Activated T-cell treated with anti-CD3 and anti-CD28 coated beads, Interleukin-2, amount 50 U/mL, for 48 hours (primary cell): ENCODE results near the gene CHMP1B.
A peak's percentile ranks its signal among the peaks of the same experiment; 100 is the strongest.

Experiments
- DNase-seq, 2 experiments: peaks; one replicate each; pipeline ENCODE4 v3.0.0-alpha.2; 2020

CHMP1B gene, protein sequence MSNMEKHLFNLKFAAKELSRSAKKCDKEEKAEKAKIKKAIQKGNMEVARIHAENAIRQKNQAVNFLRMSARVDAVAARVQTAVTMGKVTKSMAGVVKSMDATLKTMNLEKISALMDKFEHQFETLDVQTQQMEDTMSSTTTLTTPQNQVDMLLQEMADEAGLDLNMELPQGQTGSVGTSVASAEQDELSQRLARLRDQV

DNA sequence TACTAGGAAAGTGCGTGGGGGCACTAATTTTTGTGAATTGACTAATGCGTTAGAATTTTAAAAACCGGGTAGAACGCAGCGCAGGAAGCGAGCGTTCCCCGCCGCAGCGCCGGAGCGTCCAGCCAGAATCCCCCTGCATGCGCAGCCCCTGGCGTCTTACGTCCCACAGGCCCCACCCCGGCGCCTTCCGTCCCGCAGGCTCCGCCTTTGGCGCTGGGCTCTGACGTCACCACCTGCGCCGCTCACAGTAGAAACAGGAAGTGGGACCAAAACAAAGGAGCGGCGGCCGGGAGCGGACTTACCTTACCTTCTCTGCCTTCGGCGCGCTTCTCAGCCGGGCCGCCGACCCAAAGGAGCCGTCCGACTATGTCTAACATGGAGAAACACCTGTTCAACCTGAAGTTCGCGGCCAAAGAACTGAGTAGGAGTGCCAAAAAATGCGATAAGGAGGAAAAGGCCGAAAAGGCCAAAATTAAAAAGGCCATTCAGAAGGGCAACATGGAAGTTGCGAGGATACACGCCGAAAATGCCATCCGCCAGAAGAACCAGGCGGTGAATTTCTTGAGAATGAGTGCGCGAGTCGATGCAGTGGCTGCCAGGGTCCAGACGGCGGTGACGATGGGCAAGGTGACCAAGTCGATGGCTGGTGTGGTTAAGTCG lies at the start of gene CHMP1B:
Gene CHMP1B, plus strand, starts transcription at position 268 of the 660 bp plus-strand sequence. Its CDS starts 99 bp downstream, at position 367.
- peak; percentile 98 for DNase-seq

DNA sequence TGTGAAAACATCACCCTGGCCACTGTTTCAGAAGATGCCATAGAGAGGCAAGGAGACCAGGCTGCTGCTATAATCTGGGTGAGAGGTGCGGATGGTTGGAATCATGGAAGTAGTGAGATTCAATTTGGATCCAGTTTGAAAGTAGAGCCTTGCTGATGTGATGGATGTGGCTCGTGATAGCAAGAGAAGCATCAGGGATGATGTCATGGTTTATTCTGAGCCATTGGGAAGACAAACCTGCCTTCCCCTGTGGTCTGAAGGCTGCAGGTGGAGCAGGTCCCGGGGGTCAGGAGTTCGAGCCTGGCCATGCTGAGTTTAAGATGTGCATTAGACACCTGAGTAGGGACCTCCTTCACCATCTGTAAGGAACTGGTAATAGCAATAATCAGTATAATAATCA lies 49.6 kb upstream of the CHMP1B start:
- DNase-seq: no peak

DNA sequence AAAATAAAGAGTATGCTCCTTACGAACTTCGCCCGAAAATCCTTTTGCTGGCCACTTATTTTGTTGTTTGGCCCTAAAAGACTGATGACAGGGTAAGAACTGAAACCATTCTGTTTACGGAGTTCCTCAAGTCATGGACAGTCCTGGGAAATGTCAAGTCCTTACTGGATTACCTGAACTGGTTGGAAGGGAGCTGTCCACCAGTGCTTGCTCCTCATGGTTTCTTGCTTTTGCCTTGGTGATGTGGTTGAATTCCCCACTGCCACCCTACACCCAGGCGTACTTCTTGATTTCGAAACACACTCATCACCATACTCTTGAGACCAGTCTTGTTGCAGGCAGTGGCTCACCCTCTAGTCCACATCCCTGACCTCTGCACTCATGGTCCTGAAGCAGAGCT lies 49.1 kb upstream of the CHMP1B start:
- DNase-seq: no peak

DNA sequence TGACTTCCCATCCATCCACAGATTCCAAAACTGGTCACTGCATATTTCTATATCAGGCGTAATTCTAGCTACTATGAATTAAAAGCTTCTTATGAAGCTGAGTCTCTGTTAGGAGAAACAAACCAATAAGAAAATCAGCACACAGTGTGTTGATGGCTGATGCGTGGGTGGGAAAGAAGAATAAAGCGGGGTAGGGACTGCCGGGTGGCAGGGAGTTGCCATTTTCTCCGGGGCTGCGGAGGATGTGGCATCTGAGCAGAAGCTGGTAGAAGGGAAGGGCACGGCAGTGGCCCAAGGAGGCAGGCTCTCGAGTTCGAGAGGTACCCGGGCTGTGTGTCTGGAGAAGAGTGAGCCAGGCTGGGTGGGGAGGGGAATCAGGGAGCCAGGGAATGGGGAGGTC lies 48.6 kb upstream of the CHMP1B start:
- DNase-seq: no peak

DNA sequence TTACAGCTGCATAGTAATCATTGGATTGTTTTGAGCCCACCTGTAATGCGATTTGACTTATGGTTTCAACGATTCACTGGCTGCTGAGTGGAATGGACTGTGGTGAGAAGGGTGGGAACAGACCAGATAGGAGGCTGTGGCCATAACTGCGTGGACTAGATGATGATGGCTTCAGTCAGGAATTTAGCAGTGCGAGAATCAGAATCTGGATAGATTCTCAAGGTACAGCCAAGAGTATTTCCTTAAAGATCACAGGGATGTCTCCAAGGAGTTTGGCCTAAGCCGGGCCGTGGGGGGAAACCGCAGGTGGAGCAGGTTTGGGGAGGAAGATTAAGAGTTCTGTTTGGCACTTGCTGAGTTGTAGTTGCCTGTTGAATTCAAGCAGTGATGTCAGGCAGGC lies 44.0 kb upstream of the CHMP1B start:
- DNase-seq: no peak

DNA sequence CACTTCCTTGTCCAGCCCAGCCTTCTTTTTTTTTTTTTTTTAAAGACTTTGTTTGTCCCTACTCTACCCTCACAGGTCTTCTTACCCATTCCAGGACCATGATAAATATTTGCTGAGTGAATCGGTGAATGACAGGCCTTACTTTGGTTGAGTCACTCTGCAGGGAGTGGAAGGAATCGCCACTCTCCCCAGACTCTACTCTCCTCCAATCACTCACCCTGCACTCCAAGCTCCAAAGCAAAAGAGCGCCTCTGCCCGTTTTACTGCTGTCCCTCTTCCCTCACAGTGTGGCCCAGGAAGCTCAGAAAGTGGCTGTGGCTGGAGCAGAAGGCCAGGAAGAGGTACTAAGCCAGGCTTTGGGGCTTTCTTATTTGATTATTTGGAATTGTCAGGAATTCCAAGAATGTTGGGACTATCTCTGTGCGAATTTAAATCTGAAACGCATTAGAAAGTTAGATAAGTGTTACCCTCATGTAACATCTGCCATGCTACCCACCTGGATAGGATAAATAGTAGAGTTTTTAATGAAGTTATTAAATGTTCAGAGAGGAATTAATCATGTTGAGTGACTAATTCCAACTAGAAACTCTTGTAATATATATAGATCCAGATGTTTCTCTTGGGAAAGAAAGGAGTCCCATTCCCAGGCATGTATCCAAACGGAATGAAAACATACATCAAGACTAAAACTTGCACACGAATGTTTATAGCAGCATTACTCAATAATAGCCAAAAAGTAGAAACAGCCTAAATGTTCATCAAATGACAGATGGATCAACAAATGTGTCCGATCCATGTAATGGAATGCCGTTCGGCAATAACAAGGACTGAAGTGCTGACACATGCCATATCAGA lies 43.0 kb upstream of the CHMP1B start:
- no peak for DNase-seq

DNA sequence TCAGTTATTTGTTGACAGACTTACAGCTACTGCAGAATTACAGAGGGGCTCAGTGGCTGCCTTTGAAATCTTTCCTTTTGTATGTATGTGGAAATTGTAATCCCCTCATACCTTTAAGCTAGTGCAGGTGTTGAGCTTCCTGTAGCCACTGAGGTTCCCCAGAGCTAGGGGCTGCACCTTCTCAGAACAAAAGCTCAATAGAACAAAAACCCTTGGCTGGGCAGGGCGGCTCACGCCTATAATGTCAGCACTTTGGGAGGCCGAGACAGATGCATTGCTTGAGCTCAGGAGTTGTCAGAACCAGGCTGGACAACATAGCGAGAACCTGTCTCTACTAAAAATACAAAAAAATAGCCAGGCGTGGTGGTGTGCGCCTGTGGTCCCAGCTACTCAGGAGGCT lies 41.3 kb upstream of the CHMP1B start:
- DNase-seq: no peak

DNA sequence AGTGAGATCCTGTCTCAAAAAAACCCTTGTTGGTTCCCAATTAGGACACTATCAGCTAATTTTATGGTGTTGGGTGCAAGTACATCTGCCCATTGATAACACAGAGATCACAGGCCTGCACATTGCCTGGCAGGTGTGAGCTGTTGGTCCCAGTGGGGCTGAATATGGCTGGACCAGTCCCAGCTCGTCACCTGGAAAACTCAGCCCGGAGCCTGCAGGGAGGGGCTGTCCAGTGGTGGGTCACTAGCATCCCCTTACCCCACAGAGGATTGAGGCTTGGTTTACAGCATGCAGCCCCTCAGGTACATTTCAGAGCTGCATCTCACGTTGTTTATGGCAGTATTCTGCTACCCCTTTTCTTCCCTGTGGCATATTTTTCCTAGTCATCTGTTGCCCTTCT lies 40.8 kb upstream of the CHMP1B start:
- DNase-seq: no peak

DNA sequence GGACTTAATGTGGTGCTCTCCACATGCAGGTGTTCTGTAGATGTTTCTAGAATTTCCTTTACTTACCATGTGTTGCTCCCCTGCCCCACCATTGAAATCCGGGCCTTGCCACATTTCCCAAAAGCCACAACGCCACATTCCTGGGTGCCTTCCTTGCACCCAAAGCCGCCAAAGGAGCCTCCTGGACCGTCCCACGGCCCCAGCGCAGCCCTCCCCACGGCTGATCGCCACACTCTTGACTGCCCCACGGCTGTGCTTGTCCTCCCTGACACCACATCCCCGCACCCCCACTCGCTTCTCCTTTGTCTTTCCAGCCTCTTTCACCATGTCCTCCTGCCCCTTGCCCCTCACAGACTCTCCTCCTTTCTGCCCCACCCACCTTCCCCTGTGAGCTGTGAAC lies 40.2 kb upstream of the CHMP1B start:
- no peak for DNase-seq

DNA sequence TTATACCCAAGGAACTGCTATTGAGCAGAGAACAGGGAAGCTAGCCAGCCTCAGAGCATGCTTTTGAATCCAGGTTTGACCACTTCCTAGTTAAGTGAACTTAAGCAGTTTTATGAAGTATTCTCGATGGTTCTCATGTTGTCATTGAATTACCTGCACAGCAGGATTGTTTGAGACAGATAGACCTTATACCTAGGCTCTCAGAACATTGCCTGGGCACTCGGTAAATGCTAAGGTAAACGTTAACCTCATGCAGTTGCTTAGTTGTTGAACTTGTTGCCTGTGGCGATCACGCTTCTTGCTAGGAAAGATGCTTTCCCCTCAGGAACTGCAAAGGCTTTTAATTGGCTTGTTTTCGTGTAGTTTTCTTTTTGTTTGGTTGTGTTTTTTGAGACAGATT lies 34.0 kb upstream of the CHMP1B start:
- no peak for DNase-seq

DNA sequence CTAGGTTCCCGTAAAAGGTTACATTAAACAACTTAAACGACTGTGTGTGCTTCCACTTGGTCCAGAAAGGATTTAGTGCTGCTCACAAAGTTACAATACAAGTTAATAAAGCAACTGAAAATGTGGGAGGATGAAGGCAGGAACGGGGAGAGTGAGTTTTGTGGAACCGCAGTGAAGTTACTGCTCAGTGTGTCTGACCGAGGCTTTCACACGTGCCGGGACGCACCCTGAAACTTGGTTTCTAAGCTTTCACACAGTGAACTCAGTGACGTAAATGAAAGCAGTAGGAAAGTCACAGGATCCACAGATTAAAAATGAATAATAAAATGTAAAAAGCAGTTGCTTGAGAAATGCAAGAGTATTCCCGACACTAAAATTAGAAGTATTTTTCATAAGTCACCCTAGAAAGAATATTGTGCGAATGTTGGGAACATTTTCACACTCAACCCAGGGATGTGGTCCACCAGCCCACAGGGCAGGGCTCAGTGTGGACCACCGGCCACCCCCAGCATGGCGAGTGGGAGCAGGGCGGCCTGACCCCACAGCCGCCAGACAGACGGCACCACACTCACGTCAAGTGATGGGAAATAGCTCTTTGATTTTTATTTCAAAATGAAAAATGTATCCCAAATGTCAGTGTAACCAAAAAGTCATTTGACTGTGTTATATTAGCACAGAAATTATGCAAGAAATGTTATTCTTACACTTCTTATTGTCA lies 32.6 kb upstream of the CHMP1B start:
- no peak for DNase-seq

DNA sequence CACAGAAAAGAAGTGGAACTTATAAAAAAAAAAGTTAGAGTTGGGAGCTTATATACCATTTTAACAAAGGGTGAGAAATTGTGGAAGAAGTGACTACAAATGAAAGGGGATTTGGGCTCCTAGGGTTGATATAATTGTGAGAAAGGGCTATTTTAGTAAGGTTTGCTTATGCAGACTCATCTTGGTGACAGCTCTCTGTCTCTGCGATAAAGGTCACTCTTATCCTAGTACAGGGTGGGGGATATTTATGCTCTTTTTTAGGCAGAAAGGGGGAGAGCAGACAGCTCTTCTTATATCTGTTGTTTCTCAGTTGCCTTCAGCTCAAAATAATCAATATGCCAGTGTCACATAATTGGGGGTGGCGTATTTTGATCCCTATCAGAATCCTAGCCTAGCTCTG lies 31.3 kb upstream of the CHMP1B start:
- no peak for DNase-seq

DNA sequence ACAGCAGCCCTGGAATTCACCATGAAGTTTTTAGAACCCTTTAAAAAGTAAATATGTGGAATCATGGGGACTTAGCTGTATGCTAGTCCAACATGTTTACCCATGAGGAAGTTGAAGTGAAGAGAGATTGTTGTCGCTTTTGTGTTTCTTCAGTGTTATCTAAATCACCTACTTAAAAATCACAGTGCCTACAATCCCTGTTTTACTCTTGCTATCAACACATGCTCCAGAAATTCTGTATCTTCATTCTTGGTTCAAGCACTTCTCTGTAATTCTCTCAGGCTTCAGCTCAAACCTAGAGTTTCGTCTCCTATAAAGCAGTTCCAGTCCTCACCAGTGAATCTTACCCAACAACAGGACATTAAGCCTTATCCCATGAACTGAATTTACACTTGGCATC lies 30.5 kb upstream of the CHMP1B start:
- DNase-seq: no peak

DNA sequence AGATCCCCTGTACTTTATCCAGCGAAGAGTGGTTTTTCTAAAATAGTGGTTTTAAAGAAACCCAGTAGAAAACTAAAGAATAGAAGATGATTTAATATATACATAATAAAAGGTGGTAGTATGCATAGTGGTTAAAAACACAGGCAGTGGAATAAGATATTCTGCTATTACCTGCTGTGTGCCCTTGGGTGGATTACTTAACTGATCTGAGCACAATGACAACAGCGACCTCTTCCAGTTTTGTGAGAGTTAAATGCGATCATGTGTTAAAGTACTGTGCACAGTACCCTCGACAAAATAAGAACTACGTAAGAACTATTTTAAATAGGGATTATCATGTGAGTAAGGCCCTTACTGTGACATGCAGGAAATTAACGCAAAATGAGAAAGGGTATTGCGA lies 30.0 kb upstream of the CHMP1B start:
- no peak for DNase-seq

DNA sequence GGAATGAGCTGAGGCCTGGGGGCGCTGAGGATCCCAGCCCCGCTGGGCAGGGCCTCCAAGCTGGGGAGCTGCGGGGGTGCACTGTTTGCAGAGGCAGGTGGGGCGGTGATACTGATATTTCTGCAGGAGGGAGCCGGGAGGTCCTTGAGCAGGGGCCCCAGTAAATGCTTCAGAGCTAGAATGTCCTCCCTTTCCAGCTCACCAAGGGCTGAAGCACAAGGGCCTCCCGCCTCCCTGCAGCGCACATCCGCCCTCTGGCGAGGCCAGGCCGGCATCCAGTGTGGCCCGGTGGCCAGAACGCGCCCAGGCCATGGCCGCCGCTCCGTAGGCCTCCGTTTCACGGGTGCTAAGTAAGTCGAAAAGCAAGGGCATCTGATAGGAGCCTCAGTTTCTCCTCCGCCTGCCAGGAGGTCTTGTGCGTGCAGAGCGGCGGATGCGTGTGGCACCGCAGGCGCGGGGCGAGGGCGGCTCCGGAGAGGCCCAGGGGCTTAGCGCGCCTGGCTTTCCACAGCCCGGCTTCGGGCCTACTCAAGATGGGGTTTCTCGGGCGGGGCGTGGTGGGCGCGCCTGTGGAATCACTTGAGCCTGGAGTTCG lies 29.5 kb upstream of the CHMP1B start:
- no peak for DNase-seq

DNA sequence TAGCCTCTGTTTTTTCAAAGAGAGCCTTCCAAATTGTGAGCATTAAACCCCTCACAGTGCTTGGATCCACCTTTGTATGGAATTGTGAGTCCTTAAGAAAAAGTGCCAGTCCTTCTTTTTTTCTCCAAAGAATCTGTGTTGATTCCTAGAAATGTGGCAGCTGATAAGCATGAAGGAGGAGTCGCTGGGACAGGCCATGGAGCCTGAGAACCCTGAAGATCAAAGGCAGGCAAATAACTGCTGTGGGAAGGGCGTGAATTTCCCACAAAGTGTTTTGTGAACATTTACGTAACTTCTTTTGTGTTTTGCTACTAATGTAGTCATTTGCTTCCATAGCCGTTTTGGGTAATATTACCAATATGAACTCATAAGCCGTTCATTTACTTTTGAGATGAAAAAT lies 27.7 kb upstream of the CHMP1B start:
- DNase-seq: no peak

DNA sequence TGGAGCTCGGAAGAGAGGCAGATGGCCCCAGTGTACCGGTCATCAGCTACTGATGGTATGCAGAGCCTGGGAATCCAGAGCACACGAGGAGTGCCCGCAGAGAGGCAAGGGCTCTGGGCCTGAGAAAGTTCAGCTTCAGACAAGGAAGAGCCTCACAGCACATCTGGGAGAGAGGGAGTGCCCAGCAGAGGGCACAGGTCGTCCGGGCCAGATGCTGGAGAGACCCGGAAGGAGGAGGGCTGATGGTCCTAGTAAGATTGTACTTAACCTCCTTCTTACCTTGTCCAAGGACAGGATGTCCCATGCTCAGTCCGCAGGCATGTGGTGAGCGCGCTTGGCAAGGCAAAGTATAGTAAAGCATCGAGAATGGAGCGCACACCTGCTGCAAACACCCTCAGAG lies 24.4 kb upstream of the CHMP1B start:
- DNase-seq: no peak

DNA sequence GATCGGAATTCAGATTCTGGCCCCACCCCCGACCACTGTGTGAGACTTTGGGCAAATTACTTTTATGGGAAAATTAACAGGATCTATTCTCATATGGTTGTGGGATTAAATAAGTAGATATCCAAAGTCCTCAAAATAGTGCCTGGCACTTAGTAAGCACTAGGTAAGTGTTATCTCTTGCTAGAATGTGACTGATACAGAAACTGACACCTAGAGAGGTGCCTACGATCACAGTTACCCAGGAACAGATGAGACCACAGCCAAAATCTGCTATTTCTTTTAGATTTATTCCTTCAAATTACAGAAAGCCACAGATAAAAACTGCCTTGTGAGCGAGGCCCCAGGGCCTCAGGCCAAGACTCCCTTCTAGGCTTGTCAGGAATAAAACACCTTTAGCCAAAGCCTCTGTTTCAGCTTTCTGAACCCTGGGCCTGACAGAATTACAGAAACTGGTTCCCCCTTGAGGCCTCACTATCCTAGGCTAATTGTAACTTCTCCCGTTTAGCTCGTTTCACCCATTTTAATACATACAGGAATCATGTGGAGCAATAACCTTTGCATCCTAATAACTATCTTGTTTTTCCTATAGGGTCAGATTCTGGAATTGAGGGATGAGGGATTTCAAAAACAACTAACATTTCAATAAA lies 22.3 kb upstream of the CHMP1B start:
- no peak for DNase-seq

DNA sequence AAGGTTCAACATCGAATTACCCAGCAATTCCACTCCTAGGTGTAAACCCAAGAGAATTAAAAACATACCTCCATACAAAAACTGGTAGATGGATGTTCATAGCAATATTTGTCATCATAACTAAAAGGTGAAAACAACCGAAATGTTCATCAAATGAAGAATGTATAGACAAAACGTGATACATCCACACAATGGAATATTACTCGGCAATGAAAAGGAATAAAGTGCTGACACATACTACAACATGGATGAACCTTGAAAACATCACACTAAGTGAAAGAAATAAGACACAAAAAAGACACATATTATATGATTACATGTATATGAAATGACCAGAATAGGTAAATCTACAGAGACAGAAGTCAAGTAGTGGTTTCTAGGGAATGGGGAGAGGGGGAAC lies 20.6 kb upstream of the CHMP1B start:
- no peak for DNase-seq

DNA sequence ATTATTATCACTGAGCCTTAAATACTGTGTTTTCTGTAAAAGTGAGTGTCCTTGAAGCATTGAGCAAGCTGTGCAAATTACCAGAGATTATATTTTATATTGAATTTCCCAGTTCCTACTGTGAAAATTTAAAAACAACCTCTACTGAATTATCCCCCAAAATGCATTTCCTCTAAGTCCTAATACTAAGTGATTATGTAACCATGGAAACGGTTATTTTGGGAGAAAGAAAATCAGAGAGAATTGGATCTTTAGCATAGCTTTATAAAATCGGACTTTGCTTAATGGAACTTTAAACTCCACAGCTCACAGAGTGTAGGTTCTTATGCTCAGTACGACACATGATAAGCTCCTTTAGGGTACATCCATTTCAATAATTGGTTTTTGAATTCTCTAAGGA lies 19.3 kb upstream of the CHMP1B start:
- DNase-seq: no peak

DNA sequence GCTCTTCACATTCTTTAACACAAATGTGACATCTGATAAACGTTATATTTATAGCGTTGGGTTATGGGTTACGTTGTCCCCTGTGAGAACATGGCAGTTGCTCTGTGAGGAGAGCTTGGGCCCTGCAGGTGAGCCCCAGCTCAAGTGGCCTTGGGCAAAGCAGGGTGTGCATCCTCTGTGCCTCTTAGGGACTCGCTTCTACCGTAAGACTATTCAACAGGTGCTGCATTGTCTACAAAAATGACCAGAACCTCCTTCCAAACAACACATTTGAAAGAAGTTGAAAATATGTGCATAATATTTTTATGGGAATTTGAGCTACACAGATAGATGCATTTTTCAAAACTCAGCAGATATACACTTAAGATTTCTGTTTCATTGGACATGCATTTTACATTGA lies 16.4 kb upstream of the CHMP1B start:
- no peak for DNase-seq

DNA sequence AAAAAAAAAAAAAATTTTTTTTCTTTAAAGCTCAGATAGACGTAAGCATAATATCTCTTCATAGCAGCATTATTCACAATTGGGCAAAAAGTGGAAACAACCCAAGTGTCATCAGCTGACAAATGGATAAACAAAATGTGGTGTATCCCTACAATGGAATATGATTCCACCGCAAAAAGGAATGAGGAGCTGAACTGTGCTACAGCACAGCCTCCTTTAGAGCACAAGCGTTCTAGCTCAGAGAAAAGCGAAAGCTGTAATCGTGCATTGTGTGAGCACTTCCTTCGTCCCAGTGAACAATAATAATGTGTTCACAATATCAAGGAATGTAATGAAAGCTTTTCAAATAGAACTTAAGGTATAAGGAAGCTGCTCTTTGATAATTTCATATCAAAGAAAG lies 11.7 kb upstream of the CHMP1B start:
- no peak for DNase-seq

DNA sequence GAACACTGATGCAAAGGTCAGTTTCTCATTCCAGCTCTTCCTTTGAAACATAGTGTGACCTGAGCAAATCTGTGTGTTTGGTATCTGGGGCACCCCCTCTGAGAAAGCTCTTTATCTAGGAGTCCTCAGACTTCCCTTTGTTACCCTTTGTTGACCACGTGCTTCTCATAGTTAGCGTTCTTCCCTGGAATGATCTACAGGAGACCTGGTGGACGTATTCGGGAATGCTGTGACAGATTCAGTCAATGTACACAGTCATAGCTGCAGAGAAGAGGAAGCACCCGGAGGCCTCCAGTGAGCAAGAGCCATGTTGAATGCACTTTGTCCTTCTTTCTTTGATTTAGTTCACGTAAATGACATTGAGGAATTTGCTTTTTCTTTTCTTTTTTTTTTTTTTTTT lies 10.7 kb upstream of the CHMP1B start:
- DNase-seq: no peak
